ENCODE results near the gene PHACTR1. TPM values are rescaled to one million over a fixed set of nuclear protein-coding genes. Genes with fewer than 3 reads are reported as not detected.

Gene PHACTR1
- total and polyA plus RNA-seq, 9 of the 15 experiments (the other 6 are each of a cell fraction or from before 2014, with no cell fraction given): 11.5 to 32.6 (median 22.0) TPM

- no peak for TF ChIP-seq ZHX1 (conservative IDR thresholded peaks at IDR 0.05; ENCODE audit: low read length)
- no peak for TF ChIP-seq ZBTB8A (IDR thresholded peaks at IDR 0.05; ENCODE audit: partially characterized antibody)
- no peak for TF ChIP-seq TRIM28 (IDR thresholded peaks at IDR 0.05)
- no peak for TF ChIP-seq ZSCAN29 (IDR thresholded peaks at IDR 0.05)
- TF ChIP-seq FOSL1 (tag; conservative IDR thresholded peaks at IDR 0.05): no peak
- TF ChIP-seq ZBTB43 (CRISPR knock-in tag; IDR thresholded peaks at IDR 0.05): no peak
- no peak for TF ChIP-seq CBX3 (IDR thresholded peaks at IDR 0.05; ENCODE audit: borderline replicate concordance in 1 of 2, low read length in 2 of 2)
- no peak for TF ChIP-seq SFPQ (IDR thresholded peaks at IDR 0.05; ENCODE audit: low read depth, low read length)
Measured at GRCh38 chr6:12798326-12798725, 81.8 kb downstream of the PHACTR1 start (continued).
